Right lung (tissue), 5 donors: ENCODE measurements around the gene CDH6. TPM values are rescaled to one million over a fixed set of nuclear protein-coding genes. Genes with fewer than 3 reads are reported as not detected.
"Not testable (repeated sequence)": the region's sequence is repeated elsewhere in the genome, so short reads cannot be mapped to it uniquely, and the experiment has no call there.

ENCODE experiments used
- DNase-seq, 2 donors: peaks; one replicate each; pipeline ENCODE4 v3.0.0-alpha.2; 2013
- polyA plus RNA-seq, 5 donors: library from polyadenylated mRNA; unstranded; fragments of 120-200 nt; gene quantifications; one replicate each; pipeline versions ENCODE4 v1.2.1 to v1.2.3, GENCODE V29; 2013; ENCODE audit warnings: inconsistent platforms in 1 of 5, low replicate concordance in 1 of 5; ENCODE audit not compliant: insufficient read length in 5 of 5, insufficient read depth in 1 of 5

CDH6 gene
- polyA plus RNA-seq, 5 donors = 5.9 to 10.0 (median 9.1) TPM

DNA sequence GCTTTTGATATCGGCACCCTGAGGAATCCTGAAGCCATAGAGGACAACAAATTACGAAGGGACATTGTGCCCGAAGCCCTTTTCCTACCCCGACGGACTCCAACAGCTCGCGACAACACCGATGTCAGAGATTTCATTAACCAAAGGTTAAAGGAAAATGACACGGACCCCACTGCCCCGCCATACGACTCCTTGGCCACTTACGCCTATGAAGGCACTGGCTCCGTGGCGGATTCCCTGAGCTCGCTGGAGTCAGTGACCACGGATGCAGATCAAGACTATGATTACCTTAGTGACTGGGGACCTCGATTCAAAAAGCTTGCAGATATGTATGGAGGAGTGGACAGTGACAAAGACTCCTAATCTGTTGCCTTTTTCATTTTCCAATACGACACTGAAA lies 129.5 kb downstream of the CDH6 start:
- no peak for DNase-seq

DNA sequence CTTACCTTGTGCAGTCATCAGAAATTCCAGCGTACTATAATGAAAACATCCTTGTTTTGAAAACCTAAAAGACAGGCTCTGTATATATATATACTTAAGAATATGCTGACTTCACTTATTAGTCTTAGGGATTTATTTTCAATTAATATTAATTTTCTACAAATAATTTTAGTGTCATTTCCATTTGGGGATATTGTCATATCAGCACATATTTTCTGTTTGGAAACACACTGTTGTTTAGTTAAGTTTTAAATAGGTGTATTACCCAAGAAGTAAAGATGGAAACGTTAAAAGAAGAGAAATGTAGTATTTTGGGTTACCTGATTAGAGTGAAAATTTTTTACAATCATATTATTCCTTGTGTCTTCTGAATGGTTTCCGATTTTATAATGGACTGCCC lies 131.4 kb downstream of the CDH6 start:
- DNase-seq = no peak

DNA sequence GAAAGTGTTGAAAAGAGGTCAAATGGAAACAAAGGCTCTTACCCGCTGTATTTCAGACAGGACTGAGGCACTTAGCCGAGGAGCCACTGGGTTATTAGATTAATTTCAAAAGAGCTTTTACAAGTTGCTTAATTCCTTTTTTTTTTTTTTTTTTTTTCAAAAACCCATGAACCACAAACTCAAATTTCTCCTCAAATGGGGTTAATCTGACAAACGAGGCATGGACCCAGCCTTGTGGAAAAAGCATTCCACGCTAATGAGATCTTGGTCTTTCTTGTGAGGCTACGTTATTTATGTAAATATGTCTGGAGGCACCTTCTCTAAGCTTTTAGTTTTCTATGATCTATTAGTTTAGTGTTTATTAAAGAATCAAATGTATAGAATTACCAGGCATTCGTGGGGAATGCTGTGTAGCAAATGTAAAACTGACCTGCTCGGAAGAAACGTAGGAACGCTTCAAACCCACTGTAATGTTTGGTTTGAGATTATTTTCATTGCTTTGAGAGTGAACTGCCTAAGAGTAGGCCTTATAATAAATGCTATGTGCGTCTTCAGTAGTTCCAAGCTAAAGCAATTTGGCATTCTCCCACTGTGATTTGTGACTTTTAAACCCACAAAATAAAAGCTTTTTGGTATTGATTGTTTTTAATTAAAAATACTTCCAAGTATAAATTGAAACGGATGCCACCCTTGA lies 134.7 kb downstream of the CDH6 start:
- no peak for DNase-seq

DNA sequence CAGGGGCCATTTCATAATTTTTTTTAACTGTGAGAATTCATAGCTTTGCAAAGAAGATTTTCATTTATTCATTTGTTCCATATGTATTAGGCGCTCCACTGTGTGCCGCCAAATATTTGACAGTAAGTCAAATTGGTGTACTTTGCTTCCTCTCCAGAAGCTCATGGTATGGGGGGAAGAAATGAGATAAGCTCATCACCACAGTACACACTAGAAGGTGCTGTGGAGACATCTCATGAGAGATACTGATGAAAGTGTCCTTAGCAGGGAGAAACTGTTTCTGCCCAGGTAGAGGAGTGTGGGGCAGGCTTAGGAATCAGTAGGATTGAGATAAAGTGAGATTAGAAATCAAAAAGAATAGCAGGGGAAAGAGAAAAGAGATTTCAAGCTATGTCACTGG lies 136.2 kb downstream of the CDH6 start:
- no peak for DNase-seq

DNA sequence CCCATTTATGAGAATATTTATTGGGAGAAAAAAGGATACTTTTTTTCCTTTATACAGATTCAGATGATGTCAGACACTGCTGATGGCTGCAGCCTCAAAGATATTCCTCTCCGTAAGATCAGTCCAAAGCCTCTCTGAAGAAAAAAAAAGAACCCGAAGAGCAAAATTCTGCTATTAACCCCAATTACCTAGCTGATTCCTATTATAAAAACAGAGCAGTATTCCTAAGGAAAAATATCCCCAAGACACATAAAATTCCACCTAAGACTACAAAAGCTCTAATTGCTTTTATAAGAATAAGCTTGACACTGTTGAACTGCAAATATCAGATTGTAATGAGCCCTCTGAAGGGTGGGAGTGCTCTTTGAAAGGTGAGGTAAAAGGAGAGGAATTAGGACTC lies 138.7 kb downstream of the CDH6 start:
- no peak for DNase-seq

DNA sequence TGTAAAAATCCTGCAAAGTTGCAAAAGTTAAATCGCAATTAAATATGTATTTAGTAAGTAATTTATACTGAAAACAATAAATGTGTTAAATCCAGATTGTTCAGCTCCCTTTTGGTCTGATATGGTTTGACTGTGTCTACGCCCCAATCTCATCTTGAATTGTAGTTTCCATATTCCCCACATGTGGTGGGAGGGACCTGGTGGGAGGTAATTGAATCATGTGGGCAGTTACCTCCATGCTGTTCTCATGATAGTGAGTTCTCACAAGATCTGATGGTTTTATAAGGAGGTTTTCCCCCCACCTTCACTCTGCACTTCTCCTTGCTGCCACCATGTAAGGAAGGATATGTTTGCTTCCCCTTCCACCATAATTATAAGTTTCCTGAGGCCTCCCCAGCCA lies 140.0 kb downstream of the CDH6 start:
- no peak for DNase-seq

DNA sequence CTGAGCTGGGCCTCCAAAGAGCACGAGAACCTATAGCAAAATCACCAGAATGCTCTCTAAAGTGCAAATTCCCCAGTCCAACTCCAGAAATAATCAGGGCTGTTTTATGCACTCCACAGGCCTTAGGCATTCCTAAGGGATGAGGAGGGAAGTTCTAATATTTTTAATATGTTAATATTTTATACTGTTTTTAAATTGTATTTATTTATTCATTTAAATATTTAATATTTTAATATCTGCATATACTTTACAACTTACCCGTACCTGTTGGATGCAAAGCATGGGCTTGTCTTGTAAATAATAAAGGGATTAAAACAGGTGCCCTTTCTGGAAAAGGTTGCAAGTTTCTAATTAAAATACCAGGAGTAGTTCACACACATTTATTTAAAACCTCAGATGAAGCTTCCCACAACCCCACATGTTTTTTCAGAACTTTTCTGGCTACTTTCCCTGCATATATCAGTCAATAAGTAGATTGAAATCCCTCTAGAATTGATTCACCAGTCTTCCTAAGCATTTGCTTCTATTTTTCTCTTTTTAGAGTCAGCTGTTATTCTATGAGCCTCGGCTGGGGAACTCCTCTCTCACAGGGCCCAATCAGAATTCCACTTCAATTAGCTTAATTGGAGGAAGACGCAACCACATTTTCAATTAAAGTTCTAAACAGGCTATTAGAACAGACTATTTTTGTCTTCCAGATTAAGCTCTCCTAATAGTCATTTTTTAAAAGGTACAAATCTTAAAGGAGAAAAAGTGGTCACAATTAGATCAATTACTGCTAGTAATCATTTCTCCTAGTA lies 140.8 kb downstream of the CDH6 start:
- no peak for DNase-seq

DNA sequence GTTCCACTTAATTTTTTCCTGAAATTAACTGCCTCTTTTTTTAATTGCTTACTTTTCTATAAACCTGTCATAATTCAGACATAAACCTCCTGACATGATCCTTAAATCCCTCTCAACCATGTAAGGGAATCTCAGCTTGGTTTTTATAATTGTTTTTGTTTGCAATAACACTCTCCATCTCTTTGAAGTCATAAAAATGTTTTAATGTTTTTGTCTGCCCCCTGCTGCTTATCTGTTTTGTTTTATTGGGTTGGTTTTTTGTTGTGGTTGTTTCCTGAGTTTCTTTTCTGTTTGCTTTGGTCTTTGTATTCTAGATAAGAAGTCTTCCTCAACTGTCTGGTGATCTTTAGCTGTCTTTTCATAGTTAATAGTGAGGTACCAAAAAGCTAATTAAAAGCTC lies 142.0 kb downstream of the CDH6 start:
- no peak for DNase-seq

DNA sequence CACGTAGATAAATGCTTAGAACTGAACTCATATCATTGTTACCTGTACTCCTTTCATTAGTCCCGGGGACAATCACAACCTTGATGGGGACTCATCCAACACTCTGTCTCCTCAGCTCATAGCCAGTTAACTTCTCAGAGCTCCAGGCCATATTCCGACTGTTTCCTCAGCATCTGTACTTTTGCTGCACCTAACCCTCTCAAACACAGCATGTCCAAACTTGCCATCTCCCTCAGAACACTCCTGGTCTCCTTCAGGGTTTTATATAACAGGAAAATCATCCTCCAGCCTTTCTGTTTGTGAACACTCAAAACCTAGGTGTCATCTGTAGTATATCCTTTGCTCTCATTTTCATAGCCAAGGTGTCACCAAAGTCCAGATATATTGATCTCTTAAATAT lies 150.5 kb downstream of the CDH6 start:
- DNase-seq = no peak

DNA sequence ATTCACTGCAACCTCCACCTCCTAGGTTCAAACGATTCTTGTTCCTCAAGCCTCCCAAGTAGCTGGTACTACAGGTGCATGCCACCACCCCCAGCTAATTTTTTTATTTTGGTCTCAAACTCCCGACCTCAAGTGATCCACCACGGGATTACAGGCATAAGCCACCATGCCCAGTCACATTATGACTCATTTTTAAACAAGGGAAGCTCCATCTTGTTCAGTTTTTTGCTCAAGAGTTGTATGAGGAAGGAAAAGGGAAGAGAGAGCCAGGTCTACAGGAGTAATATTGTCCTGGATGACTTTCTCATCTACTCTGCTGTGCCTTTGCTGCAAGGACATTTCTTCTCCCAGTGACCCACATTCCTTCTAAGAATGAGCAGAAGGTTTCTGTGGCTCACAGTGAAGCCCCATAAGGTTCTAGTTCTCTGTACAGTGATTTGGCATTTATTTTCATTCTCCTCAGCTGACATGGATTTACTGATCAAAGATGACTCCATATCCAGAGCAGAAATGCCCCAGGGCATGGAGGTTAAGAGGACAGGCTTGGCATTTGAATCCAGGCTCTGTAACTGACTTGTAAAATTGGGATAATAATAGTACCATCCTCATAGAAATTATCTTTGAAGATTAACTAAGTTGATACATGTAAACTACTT lies 153.5 kb downstream of the CDH6 start:
- no peak for DNase-seq

DNA sequence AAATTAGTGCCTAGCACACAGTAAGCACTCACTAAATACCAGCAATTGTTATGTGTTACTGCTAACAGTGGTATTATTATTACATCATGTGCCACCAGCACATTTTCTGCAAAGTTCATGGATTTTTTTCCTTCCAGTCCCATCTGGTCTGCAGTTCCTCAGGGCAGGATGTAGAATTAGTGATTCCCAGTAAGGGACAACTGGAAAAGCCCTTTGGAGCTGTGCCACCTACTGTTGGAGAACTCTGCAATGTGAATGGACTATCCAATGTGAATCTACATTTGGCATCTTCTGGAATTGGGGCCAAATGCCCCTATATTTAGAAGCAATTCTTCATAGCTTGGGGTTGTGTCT lies 154.0 kb downstream of the CDH6 start:
- DNase-seq = no peak

DNA sequence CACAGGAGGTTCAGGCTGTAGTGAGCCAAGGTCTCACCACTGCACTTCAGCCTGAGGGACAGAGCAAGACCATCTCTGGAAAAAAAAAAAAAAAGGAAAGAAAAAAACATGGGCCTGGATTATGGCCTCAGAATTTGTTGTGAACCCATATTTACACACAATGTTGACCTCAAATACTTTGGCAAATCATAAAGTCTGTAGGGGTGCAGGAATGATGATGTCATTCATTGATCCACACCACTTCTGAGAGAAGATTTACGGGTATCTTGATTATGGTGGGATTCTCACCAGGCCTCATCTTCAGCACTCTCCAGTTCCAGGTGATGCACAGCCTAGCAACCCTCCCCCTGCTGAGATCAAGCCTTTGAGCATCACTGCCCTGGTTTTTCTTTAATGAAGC lies 156.9 kb downstream of the CDH6 start:
- DNase-seq = no peak

DNA sequence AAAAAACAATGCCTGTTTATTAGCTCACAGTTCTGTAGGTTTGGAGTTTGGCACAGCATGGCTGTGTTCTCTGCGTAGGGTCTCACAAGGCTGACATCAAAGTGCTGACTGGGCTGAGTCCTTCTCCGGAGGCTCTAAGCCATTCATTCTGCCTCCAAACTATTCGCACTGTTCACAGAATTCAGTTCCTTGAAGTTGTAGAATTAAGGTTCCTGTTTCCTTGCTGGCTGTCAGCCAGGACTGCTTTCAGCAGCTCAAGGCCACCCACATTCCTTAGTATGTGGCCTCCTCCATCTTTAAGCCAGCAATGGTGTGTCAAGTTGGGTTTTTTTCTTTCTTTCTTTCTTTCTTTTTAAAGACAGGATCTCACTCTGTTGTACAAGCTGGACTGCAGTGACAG lies 161.9 kb downstream of the CDH6 start:
- DNase-seq = no peak

DNA sequence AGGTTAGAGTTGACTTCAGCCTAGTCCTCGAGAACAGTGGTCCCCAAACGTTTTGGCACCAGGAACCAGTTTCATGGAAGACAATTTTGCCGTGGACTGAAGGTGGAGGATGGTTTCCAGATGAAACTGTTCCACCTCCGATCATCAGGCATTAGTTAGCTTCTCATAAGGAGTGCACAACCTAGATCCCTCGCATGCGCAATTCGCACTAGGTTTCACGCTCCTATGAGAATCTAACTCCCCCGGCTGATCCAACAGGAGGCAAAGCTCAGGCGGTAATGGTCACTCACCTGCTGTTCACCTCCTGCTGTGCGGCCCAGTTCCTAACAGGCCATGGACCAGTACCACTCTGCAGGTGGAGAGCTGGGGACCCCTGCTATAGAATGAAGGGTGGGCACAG lies 163.6 kb downstream of the CDH6 start:
- DNase-seq = no peak

DNA sequence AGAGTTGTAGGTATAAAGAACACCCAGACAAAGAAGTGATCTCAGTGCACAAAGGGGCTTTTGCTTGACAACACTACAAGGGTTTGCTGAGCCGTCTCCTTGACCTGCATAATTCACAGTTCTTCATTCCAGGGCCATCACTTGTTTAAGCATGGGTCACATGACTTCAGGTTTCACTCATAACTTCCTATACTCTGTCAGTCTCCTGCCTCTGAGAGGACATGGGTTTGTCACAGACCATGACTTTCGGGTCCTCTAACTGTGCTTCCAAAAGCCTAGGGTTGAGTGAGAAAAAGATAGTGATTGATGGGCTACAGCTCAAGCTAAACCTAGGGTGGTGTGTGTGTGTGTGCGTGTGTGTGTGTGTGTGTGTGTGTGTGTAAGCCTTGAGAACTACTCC lies 166.4 kb downstream of the CDH6 start:
- DNase-seq = no peak

DNA sequence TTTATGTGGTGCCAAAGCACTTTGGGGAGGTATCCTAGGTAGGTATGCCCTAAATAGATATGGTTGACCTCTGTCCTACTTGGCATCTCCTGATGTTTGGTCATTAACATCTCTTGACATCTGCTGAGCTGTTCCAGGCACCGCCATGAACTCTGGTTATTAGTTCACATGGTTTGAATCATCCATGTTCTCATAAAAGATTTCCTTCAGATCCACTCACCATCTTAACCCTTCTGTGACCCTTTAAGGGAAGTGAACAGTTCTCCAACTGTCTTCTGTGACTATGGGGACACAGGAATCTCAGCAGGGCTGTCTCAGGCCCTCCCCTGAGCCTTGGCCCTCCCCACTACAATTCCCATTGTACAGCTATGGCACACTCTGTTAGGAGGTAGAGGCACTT lies 167.7 kb downstream of the CDH6 start:
- DNase-seq = no peak

DNA sequence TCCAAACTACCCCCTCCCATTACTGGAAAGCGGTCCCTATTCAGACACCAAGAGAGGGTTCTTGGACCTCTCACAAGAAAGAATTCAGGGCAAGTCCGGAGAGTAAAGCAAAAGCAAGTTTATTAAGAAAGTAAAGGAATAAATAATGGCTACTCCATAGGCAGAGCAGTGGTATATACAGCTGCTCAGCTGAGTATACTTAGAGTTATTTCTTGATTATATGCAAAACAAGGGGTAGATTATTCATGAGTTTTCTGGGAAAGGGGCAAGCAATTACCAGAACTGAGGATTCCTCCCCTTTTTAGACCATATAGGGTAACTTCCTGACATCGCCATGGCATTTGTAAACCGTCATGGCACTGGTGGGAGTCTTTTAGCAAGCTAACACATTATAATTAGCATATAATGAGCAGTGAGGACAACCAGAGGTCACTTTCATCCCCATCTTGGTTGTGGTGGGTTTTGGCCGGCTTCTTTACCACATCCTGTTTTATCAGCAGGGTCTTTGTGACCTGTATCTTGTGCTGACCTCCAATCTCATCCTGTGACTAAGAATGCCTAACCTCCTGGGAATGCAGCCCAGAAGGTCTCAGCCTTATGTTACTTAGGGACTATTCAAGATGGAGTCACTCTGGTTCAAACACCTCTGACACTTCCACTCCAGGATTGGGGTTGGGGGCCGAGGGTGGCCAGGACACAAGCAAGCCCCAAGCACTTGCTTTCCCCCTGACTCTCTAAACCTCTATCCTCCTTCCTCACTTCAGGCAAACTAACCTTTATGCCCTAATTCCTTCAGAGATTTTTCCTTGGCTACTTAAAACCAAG lies 168.4 kb downstream of the CDH6 start:
- DNase-seq = not testable (repeated sequence)

DNA sequence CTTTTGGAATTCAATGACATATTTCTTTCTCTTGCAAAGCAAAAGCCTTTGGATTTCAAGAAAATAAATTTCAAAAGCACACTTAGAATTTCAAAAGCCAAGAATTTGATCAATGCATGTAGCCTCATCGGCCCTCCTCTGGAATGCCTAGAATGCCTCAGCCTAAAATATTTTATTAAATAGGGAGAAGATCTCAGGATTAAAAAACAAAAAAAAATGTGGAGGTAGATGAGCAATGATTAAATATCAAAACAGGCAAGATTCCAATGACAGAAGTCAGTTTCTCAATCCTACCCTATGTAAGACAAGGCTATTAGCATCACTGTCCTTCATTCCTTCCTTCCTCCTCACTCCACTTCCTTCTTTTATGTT lies 169.0 kb downstream of the CDH6 start:
- no peak for DNase-seq

DNA sequence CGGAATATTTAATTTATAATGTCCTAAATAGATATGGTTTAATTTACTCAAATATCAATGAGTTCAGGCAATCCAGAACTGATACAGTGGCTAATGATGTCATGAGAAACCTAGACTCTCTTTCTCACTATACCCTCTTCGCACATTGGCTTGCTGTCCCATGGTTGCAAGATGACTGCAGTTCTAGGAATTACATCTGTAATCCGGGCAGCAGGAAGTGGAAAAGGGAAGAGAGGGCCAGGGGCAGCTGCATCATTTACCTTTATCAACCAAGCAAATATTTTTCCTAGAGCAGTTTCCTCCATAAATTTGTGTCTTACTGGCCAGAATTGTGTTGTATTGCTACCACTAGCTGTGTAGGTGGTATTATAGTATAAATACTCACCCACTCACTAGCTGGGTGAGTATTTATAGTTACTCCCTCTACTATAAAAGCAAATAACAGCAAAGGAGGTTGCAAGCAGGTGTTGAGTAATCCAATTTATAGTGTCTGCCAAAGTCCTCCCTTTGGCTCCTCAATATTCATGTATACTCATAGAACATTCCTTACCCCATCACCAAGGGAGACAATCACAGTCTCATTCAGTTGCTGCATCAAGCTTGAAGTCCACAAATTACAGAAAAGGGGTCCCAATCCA lies 169.6 kb downstream of the CDH6 start:
- DNase-seq = no peak

DNA sequence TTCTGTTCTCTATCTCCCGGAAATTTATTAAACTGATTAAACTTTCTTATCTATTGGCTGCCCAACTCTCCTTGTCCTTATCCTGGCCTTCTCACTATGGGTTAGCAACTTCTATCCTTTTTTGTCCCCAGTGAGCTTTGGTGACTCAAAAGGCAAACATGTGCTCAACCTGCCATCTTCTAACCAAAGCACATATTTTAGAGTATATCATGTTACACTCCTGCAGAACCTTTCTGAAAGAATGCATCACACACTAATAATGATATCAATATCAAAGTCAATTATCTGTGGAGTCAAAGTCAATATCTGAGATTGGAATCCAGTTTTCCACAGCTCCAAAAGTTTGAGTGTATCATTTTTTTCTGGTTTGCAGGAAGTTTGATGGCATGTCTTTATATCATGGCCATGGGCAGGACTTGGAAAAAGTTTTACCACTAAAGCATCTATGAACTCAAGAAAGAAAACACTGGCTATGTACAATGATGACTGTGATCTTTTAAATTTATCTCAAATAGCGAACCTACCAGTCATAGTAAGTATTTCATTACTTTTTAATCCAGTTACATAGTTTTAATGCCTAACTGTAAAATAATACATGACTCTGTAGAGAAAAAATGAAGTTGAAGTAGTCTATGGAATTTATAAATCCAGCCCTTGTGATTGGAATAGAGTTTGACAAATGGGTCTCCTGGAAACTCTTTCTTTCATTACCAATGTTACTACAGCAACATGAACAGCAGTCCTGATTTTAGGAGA lies 171.6 kb downstream of the CDH6 start:
- DNase-seq = no peak

DNA sequence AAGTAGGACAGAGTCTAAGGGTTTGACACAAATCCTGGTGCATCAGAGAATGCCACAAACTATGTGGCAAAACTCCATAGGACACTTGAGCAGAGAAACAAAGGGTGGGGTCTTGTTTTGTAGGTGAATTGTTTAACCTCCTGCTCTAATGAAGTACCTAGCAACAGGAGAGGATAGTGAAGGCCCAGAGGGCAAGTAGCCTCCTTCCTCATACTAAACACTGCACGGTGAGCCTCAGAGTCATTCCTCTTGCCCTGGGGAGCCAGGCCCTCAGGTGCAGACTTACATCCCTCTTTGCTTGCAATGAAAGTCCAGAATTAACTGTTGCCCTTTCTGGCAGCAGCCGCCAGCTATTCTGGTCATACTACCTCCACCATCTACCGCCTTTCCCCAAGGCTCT lies 172.3 kb downstream of the CDH6 start:
- DNase-seq = no peak
